Measurements from ENCODE around the gene PFDN6. TPM values are rescaled to one million over a fixed set of nuclear protein-coding genes. Genes with fewer than 3 reads are reported as not detected.

Gene PFDN6
- total and polyA plus RNA-seq, 10 of the 15 experiments (the other 5 are each of a cell fraction or from before 2014, with no cell fraction given) = 3.1 to 168 (median 82.6) TPM

GRCh38 chr6:33276581-33276863 is 12.9 kb upstream of the PFDN6 start:
- intact Hi-C loops (cut with micrococcal nuclease; ENCODE audit: unreplicated experiment) (loop anchor here (2.0 to 5.0 kb wide), 2 partner anchors 68 to 116 kb away; partner anchors contain the start of gene KIFC1), in situ Hi-C loops (cut with MboI) (no loop called here)
- Histone ChIP-seq H3K4me2 (ENCODE audit: control insufficient read depth, insufficient read depth) (peak overlapping the region; percentile 83), H3K4me1 (ENCODE audit: control insufficient read depth, insufficient read depth, low read length) (peaks cover 22% of the 10 kb centered on the region), H3K27me3 (replicated peaks in 1 of 2; ENCODE audit: control insufficient read depth in 2 of 2, insufficient read depth in 2 of 2, low read length in 1 of 2) (no peaks in the 10 kb centered on the region), H4K20me1 (ENCODE audit: control insufficient read depth, insufficient read depth) (peaks cover 6% of the 10 kb centered on the region), H3K79me2 (ENCODE audit: control insufficient read depth, insufficient read depth, low read length) (peaks cover 57% of the 10 kb centered on the region), H3K4me3 (peak overlapping the region; percentile 87), H2AFZ (ENCODE audit: control insufficient read depth, low read depth, low read length) (no peak overlapping the region), H3K27ac (ENCODE audit: control insufficient read depth, insufficient read depth) (peak overlapping the region; percentile 86), H3K36me3 (ENCODE audit: control insufficient read depth in 2 of 2, insufficient read depth in 2 of 2, low read length in 1 of 2) (peaks cover 22 to 25% of the 10 kb centered on the region in 2 experiments), H3K9ac (ENCODE audit: control insufficient read depth, insufficient read depth, low read length) (peak overlapping the region; percentile 88), H3K9me3 (replicated peaks; ENCODE audit: control insufficient read depth, insufficient read depth, low read length) (no peaks in the 10 kb centered on the region)
- CTCF ChIA-PET = interaction anchor here (0.9 to 3.9 kb wide), 9 partner anchors 12 to 149 kb away, joined by 3 to 30 read pairs (median 7); partner anchors contain the start of genes PFDN6, RGL2, WDR46 and ZBTB22
- SMC1A ChIA-PET (ENCODE audit: uncharacterized antibody, unreplicated experiment) = interaction anchor here (1.2 to 3.6 kb wide), 5 partner anchors 8 to 154 kb away, joined by 3 to 25 read pairs (median 5); partner anchors contain the start of genes PFDN6 and WDR46
- DNase-seq (ENCODE audit: low read depth, low spot score) (no peak), ATAC-seq (peak; percentile 1), FAIRE-seq (peak; percentile 47)
- POLR2A ChIA-PET = interaction anchor here (0.5 to 3.9 kb wide), 5 partner anchors 13 to 121 kb away, joined by 5 to 38 read pairs (median 13); partner anchors contain the start of genes PFDN6, TAPBP and WDR46
- RAD21 ChIA-PET (ENCODE audit: unreplicated experiment) = interaction anchor here (1.3 to 2.4 kb wide), 6 partner anchors 23 to 149 kb away, joined by 3 to 14 read pairs (median 10); partner anchors contain the start of genes RGL2 and ZBTB22
- no TSS peak for BruUV-seq (replicated peaks)
- TF ChIP-seq ZBTB33 (IDR thresholded peaks at IDR 0.05) = no peak
- TF ChIP-seq REST (IDR thresholded peaks at IDR 0.05; ENCODE audit: low read depth, low read length) = no peak
- no peak for TF ChIP-seq POLR2AphosphoS5 (IDR thresholded peaks at IDR 0.05; ENCODE audit: low read length)
- no peak for TF ChIP-seq BACH1 (IDR thresholded peaks at IDR 0.05; ENCODE audit: borderline replicate concordance)
- TF ChIP-seq BCL3 (IDR thresholded peaks at IDR 0.05; ENCODE audit: borderline replicate concordance, insufficient read depth, low read depth, low read length, poor library complexity, severe bottlenecking) = no peak
- TF ChIP-seq EZH2 (IDR thresholded peaks at IDR 0.05; ENCODE audit: borderline replicate concordance, control insufficient read depth, low read depth, low read length) = no peak
- TF ChIP-seq BMI1 (IDR thresholded peaks at IDR 0.05; ENCODE audit: borderline replicate concordance) = no peak
- no peak for TF ChIP-seq NFYB (IDR thresholded peaks at IDR 0.05; ENCODE audit: insufficient read depth, low read depth, low read length)
- no peak for TF ChIP-seq SUPT20H (IDR thresholded peaks at IDR 0.05; ENCODE audit: borderline replicate concordance, control insufficient read depth, low read depth, low read length)
- no peak for TF ChIP-seq SREBF2 (IDR thresholded peaks at IDR 0.05; ENCODE audit: low read length)
- TF ChIP-seq IKZF1 (conservative IDR thresholded peaks at IDR 0.05) = no peak
- TF ChIP-seq HDAC2 (IDR thresholded peaks at IDR 0.05) = no peak
- no peak for TF ChIP-seq IKZF2 (IDR thresholded peaks at IDR 0.05)
- TF ChIP-seq PML (IDR thresholded peaks at IDR 0.05; ENCODE audit: low read length) = no peak
- TF ChIP-seq HDAC6 (IDR thresholded peaks at IDR 0.05; ENCODE audit: unreplicated experiment) = no peak
- TF ChIP-seq FOS (IDR thresholded peaks at IDR 0.05; ENCODE audit: borderline replicate concordance, extremely low read depth, insufficient read length) = no peak
- no peak for TF ChIP-seq EGR1 (IDR thresholded peaks at IDR 0.05; ENCODE audit: borderline replicate concordance in 1 of 2, low read depth in 2 of 2, low read length in 2 of 2)
- TF ChIP-seq LARP7 (IDR thresholded peaks at IDR 0.05) = no peak
- no peak for TF ChIP-seq YBX1 (IDR thresholded peaks at IDR 0.05)
